B cell (primary cell): ENCODE data around the gene PFKM. TPM values are rescaled to one million over a fixed set of nuclear protein-coding genes. Genes with fewer than 3 reads are reported as not detected.

Experiments used
- ATAC-seq: fragments of 200-7000 bp; cut with Tn5 transposase; one replicate; pipeline ENCODE4 v1.10.0; 2021; ENCODE audit warnings: low read depth, mild to moderate bottlenecking, moderate number of reproducible peaks, moderate library complexity
- CTCF ChIA-PET: fragments of 350-600 bp; sonication (Branson Sonifier 250); formaldehyde crosslinking; loops from one replicate; lab custom pipeline; 2021; ENCODE audit warnings: antibody characterized with exemption, inconsistent platforms; lab: Charles Lee
- POLR2A ChIA-PET: fragments of 350-600 bp; sonication (Branson Sonifier 250); formaldehyde crosslinking; loops from one replicate; lab custom pipeline; 2021; ENCODE audit warnings: antibody characterized with exemption; lab: Charles Lee
- DNase-seq: peaks from one replicate; pipeline ENCODE4 v3.0.0; 2013
- H2AFZ ChIP-seq: 2 replicates; pipeline ENCODE4 v1.6.1; 2012; ENCODE audit warnings: mild to moderate bottlenecking, low read depth, low read length; ENCODE audit not compliant: insufficient read depth, poor library complexity, severe bottlenecking
- H3K27ac ChIP-seq, 2 donors: 1 replicate in 1 of 2; 2 replicates in 1 of 2; pipeline ENCODE4 v1.5.1; 2012 to 2013; ENCODE audit warnings: low read length in 2 of 2, mild to moderate bottlenecking in 2 of 2, moderate library complexity in 1 of 2
- H3K27me3 ChIP-seq, 4 experiments: fragments of 200-600 bp in 1 of 4; sonication (generic) in 1 of 4; replicated peaks in 1 of 4; 1 replicate in 2 of 4; 2 replicates in 2 of 4; pipeline versions ENCODE4 v1.6.1 to v1.7.0; 2013 to 2016; ENCODE audit warnings: low read length in 3 of 4, mild to moderate bottlenecking in 2 of 4, mixed read lengths in 1 of 4, moderate library complexity in 1 of 4; ENCODE audit not compliant: insufficient read depth in 4 of 4, control insufficient read depth in 3 of 4; ENCODE audit errors: control extremely low read depth in 1 of 4
- H3K36me3 ChIP-seq, 2 experiments: replicated peaks in 1 of 2; 1 replicate in 1 of 2; 2 replicates in 1 of 2; pipeline versions ENCODE4 v1.6.1 to v1.7.1; 2013; ENCODE audit warnings: low read length in 1 of 2; ENCODE audit not compliant: insufficient read depth in 2 of 2, control insufficient read depth in 1 of 2; ENCODE audit errors: control extremely low read depth in 1 of 2, extremely low read depth in 1 of 2
- H3K4me1 ChIP-seq, 2 donors: fragments of 200-600 bp in 1 of 2; sonication (generic) in 1 of 2; 1 replicate in 1 of 2; 2 replicates in 1 of 2; pipeline versions ENCODE4 v1.5.1 to v1.6.1; 2013 to 2017; ENCODE audit warnings: low read length in 2 of 2; ENCODE audit not compliant: control insufficient read depth in 2 of 2, insufficient read depth in 2 of 2
- H3K4me2 ChIP-seq: replicated peaks from 2 replicates; pipeline ENCODE3; 2012; ENCODE audit warnings: mild to moderate bottlenecking, low read depth, low read length; ENCODE audit not compliant: poor library complexity, severe bottlenecking
- H3K4me3 ChIP-seq, 5 experiments: fragments of 200-600 bp in 1 of 5; sonication (generic) in 1 of 5; 1 replicate in 3 of 5; 2 replicates in 2 of 5; pipeline versions ENCODE4 v1.5.1 to v1.7.0; 2011 to 2016; ENCODE audit warnings: low read length in 4 of 5, mild to moderate bottlenecking in 4 of 5, low read depth in 2 of 5, control low read depth in 1 of 5, moderate library complexity in 1 of 5; ENCODE audit not compliant: insufficient read depth in 1 of 5; ENCODE audit errors: control extremely low read depth in 1 of 5, extremely low read depth in 1 of 5
- H3K79me2 ChIP-seq: fragments of 200-600 bp; sonication (generic); one replicate; pipeline ENCODE4 v1.6.0; 2016; ENCODE audit warnings: low read length; ENCODE audit not compliant: control insufficient read depth, insufficient read depth
- H3K9ac ChIP-seq: fragments of 200-600 bp; sonication (generic); 2 replicates; pipeline ENCODE4 v1.6.1; 2017; ENCODE audit warnings: mild to moderate bottlenecking, low read length, moderate library complexity
- H3K9me3 ChIP-seq, 3 donors: one replicate each; pipeline versions ENCODE4 v1.6.1 to v1.7.1; 2013; ENCODE audit warnings: low read length in 2 of 3; ENCODE audit not compliant: control insufficient read depth in 2 of 3, insufficient read depth in 1 of 3; ENCODE audit errors: control extremely low read depth in 1 of 3
- H4K20me1 ChIP-seq: 2 replicates; pipeline ENCODE4 v1.6.0; 2012; ENCODE audit warnings: mild to moderate bottlenecking, low read length; ENCODE audit not compliant: insufficient read depth, control insufficient read depth, poor library complexity, severe bottlenecking
- H3K27ac Mint-ChIP-seq: one replicate; pipeline ENCODE4 v1.8.0; 2021; ENCODE audit warnings: mixed read lengths
- H3K27me3 Mint-ChIP-seq: one replicate; pipeline ENCODE4 v1.8.0; 2021; ENCODE audit warnings: mixed read lengths
- H3K4me1 Mint-ChIP-seq: one replicate; pipeline ENCODE4 v1.8.0; 2021; ENCODE audit warnings: mixed read lengths
- H3K4me3 Mint-ChIP-seq: one replicate; pipeline ENCODE4 v1.8.0; 2021; ENCODE audit warnings: mixed read lengths
- H3K9me3 Mint-ChIP-seq: one replicate; pipeline ENCODE4 v1.8.0; 2022; ENCODE audit warnings: mixed read lengths; ENCODE audit not compliant: insufficient read depth
- CTCF ChIP-seq: fragments of 200-600 bp; IDR thresholded peaks from one replicate; pipeline ENCODE4 v1.8.0; 2022; ENCODE audit warnings: antibody characterized with exemption, mild to moderate bottlenecking
- EZH2 ChIP-seq: IDR thresholded peaks from 2 replicates; pipeline ENCODE4 v1.6.1; 2012; ENCODE audit warnings: borderline replicate concordance, low read depth, mild to moderate bottlenecking, moderate library complexity, low read length; ENCODE audit not compliant: insufficient read depth, poor library complexity, severe bottlenecking
- WGBS: methylation state at CpG from one replicate; pipeline ENCODE4 v1.1.5; 2013; ENCODE audit warnings: missing lambda C conversion rate; ENCODE audit not compliant: insufficient coverage; 5-methylcytosine and 5-hydroxymethylcytosine counted together
- intact Hi-C: fragments of 100-400 bp; cut with micrococcal nuclease; formaldehyde crosslinking; loops from one replicate; pipeline ENCODE4 v1.10.0; 2022
- polyA plus RNA-seq: library from polyadenylated mRNA; depleted of rRNA; stranded (reverse); fragments of >200 nt; gene quantifications from 2 replicates; pipeline ENCODE4 v1.2.3, GENCODE V29; 2012
- total RNA-seq, 2 donors: library from RNA; stranded (reverse); fragments of 120-200 nt in 1 of 2; gene quantifications; 1 replicate in 1 of 2; 2 replicates in 1 of 2; pipeline versions ENCODE4 v1.2.3 to v1.2.4, GENCODE V29; 2013 to 2022

PFKM gene
- total and polyA plus RNA-seq, 2 donors (not counting 1 experiment from before 2014, with no cell fraction given), result 20.3 to 43.0 TPM

- POLR2A ChIA-PET, result no interaction called here
- no peak overlapping the region for H3K27ac Mint-ChIP-seq
- H3K4me3 ChIP-seq, result no peak overlapping the region
- intact Hi-C loops, result no loop called here
- H4K20me1 ChIP-seq, result no peaks in the 10 kb centered on the region
- H3K27me3 ChIP-seq, result no peaks in the 10 kb centered on the region
- CTCF ChIA-PET, result interaction anchor here (0.5 to 0.6 kb wide), 2 partner anchors 45 to 57 kb away, joined by 4 read pairs; no protein-coding TSS in a partner anchor
- no peak overlapping the region for H3K27ac ChIP-seq
- H3K9ac ChIP-seq, result no peak overlapping the region
- no peak overlapping the region for H3K4me3 Mint-ChIP-seq
- H3K36me3 ChIP-seq, result peaks cover 0 to 36% of the 10 kb centered on the region in 2 experiments
- ATAC-seq, result no peak
- H3K27me3 Mint-ChIP-seq, result no peaks in the 10 kb centered on the region
- no peaks in the 10 kb centered on the region for H3K4me1 ChIP-seq
- H3K79me2 ChIP-seq, result no peaks in the 10 kb centered on the region
- H2AFZ ChIP-seq, result no peak overlapping the region
- H3K9me3 Mint-ChIP-seq, result no peaks in the 10 kb centered on the region
- H3K4me1 Mint-ChIP-seq, result peaks cover 2% of the 10 kb centered on the region
- no peak overlapping the region for H3K4me2 ChIP-seq
- H3K9me3 ChIP-seq, result no peaks in the 10 kb centered on the region
- no peak for DNase-seq
- 100% methylated on average over 1 of the region's 4 CpGs for WGBS
- TF ChIP-seq CTCF (no peak), EZH2 (no peak)
Measured at GRCh38 chr12:48125985-48126384, 6.8 kb downstream of the PFKM start.

- ChIA-PET CTCF (no interaction called here), POLR2A (no interaction called here)
- peaks cover 0 to 45% of the 10 kb centered on the region in 2 experiments for H3K36me3 ChIP-seq
- H3K27ac Mint-ChIP-seq, result no peak overlapping the region
- H3K9ac ChIP-seq, result no peak overlapping the region
- H3K4me2 ChIP-seq, result no peak overlapping the region
- no peaks in the 10 kb centered on the region for H3K9me3 Mint-ChIP-seq
- H3K4me1 ChIP-seq, result no peaks in the 10 kb centered on the region
- 100% methylated on average over 1 of the region's 2 CpGs for WGBS
- no peaks in the 10 kb centered on the region for H3K27me3 Mint-ChIP-seq
- H3K27ac ChIP-seq, result no peak overlapping the region
- DNase-seq (no peak), ATAC-seq (no peak)
- intact Hi-C loops, result no loop called here
- no peaks in the 10 kb centered on the region for H3K9me3 ChIP-seq
- H3K4me1 Mint-ChIP-seq, result no peaks in the 10 kb centered on the region
- no peaks in the 10 kb centered on the region for H3K27me3 ChIP-seq
- no peak overlapping the region for H3K4me3 Mint-ChIP-seq
- no peak for TF ChIP-seq EZH2
- TF ChIP-seq CTCF, result no peak
- no peaks in the 10 kb centered on the region for H3K79me2 ChIP-seq
- no peaks in the 10 kb centered on the region for H4K20me1 ChIP-seq
- no peak overlapping the region for H2AFZ ChIP-seq
- H3K4me3 ChIP-seq, result no peak overlapping the region
Measured at GRCh38 chr12:48126953-48127630, 7.9 kb downstream of the PFKM start.
